ENCODE results near the gene ADAMTS16.

The ADAMTS16 gene

GRCh38 chr5:5278201-5278814 is 138.2 kb downstream of the ADAMTS16 start:
- Histone ChIP-seq H3K9ac (ENCODE audit: low read length) (no peak overlapping the region), H3K36me3 (ENCODE audit: control insufficient read depth, insufficient read depth, low read length) (no peaks in the 10 kb centered on the region), H3K27me3 (ENCODE audit: control insufficient read depth, insufficient read depth, low read length) (no peaks in the 10 kb centered on the region), H3K9me3 (ENCODE audit: control insufficient read depth, low read length) (no peaks in the 10 kb centered on the region), H3K4me3 (ENCODE audit: low read length) (no peak overlapping the region), H3K4me1 (ENCODE audit: control insufficient read depth, insufficient read depth, low read length) (no peaks in the 10 kb centered on the region)

DNA sequence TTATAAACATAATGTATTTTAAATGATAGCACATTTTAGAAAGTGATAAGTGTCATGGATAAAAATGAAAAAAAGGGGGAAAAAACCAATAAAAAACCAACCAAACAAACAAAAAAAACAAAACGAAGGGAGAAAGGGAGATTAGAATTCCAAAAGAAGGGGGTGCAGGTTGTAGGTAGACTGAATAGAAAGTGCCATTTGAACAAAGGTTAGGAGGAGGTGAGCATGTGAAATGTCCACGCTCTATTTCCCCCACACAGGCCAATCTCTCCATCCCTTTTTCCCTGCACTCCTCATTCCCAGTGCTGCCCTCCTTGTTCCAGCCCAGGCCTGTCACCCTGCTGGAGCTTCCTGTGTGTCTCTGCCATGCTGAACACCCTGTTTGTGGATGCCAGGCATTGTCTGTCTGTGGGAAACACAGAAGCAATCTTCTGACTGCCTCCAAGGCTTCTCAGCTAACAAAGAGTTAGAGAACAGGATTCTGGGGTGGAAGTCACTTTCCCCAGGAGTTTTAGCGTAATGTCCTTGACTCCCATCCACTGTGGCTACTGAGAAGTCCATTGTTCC is 138.8 kb downstream of the ADAMTS16 start:
- H3K4me1 ChIP-seq (ENCODE audit: control insufficient read depth, insufficient read depth, low read length), result no peaks in the 10 kb centered on the region
- H3K9ac ChIP-seq (ENCODE audit: low read length), result no peak overlapping the region
- no peaks in the 10 kb centered on the region for H3K27me3 ChIP-seq (ENCODE audit: control insufficient read depth, insufficient read depth, low read length)
- no peaks in the 10 kb centered on the region for H3K9me3 ChIP-seq (ENCODE audit: control insufficient read depth, low read length)
- no peaks in the 10 kb centered on the region for H3K36me3 ChIP-seq (ENCODE audit: control insufficient read depth, insufficient read depth, low read length)
- no peak overlapping the region for H3K4me3 ChIP-seq (ENCODE audit: low read length)

DNA sequence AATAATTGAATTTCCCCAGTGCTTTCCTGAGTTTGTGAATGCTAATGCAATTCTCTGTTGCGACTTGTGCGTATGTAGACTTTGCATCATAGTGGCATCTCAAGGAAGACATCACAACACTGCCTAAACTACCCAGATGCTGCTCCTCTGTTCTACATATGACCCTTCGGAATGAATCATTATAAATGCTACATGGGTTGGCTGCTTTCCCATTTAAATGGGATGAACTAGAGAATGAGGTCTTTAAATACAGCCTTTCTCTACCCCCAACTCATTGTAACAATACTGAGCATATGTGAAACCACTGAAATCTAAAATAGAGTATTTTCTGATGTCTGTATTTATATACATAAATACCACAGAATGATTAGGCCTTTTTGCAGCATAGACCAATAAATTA is 145.8 kb downstream of the ADAMTS16 start:
- Histone ChIP-seq H3K9me3 (ENCODE audit: control insufficient read depth, low read length) (no peaks in the 10 kb centered on the region), H3K27me3 (ENCODE audit: control insufficient read depth, insufficient read depth, low read length) (no peaks in the 10 kb centered on the region), H3K4me3 (ENCODE audit: low read length) (no peak overlapping the region), H3K9ac (ENCODE audit: low read length) (no peak overlapping the region), H3K36me3 (ENCODE audit: control insufficient read depth, insufficient read depth, low read length) (no peaks in the 10 kb centered on the region), H3K4me1 (ENCODE audit: control insufficient read depth, insufficient read depth, low read length) (no peaks in the 10 kb centered on the region)

- Histone ChIP-seq H3K9me3 (ENCODE audit: control insufficient read depth, low read length) (no peaks in the 10 kb centered on the region), H3K36me3 (ENCODE audit: control insufficient read depth, insufficient read depth, low read length) (no peaks in the 10 kb centered on the region), H3K4me3 (ENCODE audit: low read length) (no peak overlapping the region), H3K4me1 (ENCODE audit: control insufficient read depth, insufficient read depth, low read length) (no peaks in the 10 kb centered on the region), H3K9ac (ENCODE audit: low read length) (no peak overlapping the region), H3K27me3 (ENCODE audit: control insufficient read depth, insufficient read depth, low read length) (no peaks in the 10 kb centered on the region)
Measured at GRCh38 chr5:5287419-5287818, 147.3 kb downstream of the ADAMTS16 start.

- no peaks in the 10 kb centered on the region for H3K27me3 ChIP-seq (ENCODE audit: control insufficient read depth, insufficient read depth, low read length)
- no peaks in the 10 kb centered on the region for H3K4me1 ChIP-seq (ENCODE audit: control insufficient read depth, insufficient read depth, low read length)
- no peaks in the 10 kb centered on the region for H3K9me3 ChIP-seq (ENCODE audit: control insufficient read depth, low read length)
- H3K9ac ChIP-seq (ENCODE audit: low read length), result no peak overlapping the region
- no peaks in the 10 kb centered on the region for H3K36me3 ChIP-seq (ENCODE audit: control insufficient read depth, insufficient read depth, low read length)
- H3K4me3 ChIP-seq (ENCODE audit: low read length), result no peak overlapping the region
Measured at GRCh38 chr5:5288201-5288600, 148.1 kb downstream of the ADAMTS16 start.

GRCh38 chr5:5289537-5289936 is 149.4 kb downstream of the ADAMTS16 start:
- Histone ChIP-seq H3K36me3 (ENCODE audit: control insufficient read depth, insufficient read depth, low read length) (no peaks in the 10 kb centered on the region), H3K9ac (ENCODE audit: low read length) (no peak overlapping the region), H3K4me1 (ENCODE audit: control insufficient read depth, insufficient read depth, low read length) (no peaks in the 10 kb centered on the region), H3K9me3 (ENCODE audit: control insufficient read depth, low read length) (no peaks in the 10 kb centered on the region), H3K27me3 (ENCODE audit: control insufficient read depth, insufficient read depth, low read length) (no peaks in the 10 kb centered on the region), H3K4me3 (ENCODE audit: low read length) (no peak overlapping the region)

- no peaks in the 10 kb centered on the region for H3K4me1 ChIP-seq (ENCODE audit: control insufficient read depth, insufficient read depth, low read length)
- no peak overlapping the region for H3K4me3 ChIP-seq (ENCODE audit: low read length)
- no peaks in the 10 kb centered on the region for H3K27me3 ChIP-seq (ENCODE audit: control insufficient read depth, insufficient read depth, low read length)
- no peaks in the 10 kb centered on the region for H3K9me3 ChIP-seq (ENCODE audit: control insufficient read depth, low read length)
- H3K36me3 ChIP-seq (ENCODE audit: control insufficient read depth, insufficient read depth, low read length), result no peaks in the 10 kb centered on the region
- H3K9ac ChIP-seq (ENCODE audit: low read length), result no peak overlapping the region
Measured at GRCh38 chr5:5290674-5291334, 150.7 kb downstream of the ADAMTS16 start.

GRCh38 chr5:5291357-5291756 is 151.2 kb downstream of the ADAMTS16 start:
- Histone ChIP-seq H3K9ac (ENCODE audit: low read length) (no peak overlapping the region), H3K4me3 (ENCODE audit: low read length) (no peak overlapping the region), H3K4me1 (ENCODE audit: control insufficient read depth, insufficient read depth, low read length) (no peaks in the 10 kb centered on the region), H3K27me3 (ENCODE audit: control insufficient read depth, insufficient read depth, low read length) (no peaks in the 10 kb centered on the region), H3K36me3 (ENCODE audit: control insufficient read depth, insufficient read depth, low read length) (no peaks in the 10 kb centered on the region), H3K9me3 (ENCODE audit: control insufficient read depth, low read length) (no peaks in the 10 kb centered on the region)

GRCh38 chr5:5293029-5293428 is 152.9 kb downstream of the ADAMTS16 start:
- Histone ChIP-seq H3K9me3 (ENCODE audit: control insufficient read depth, low read length) (no peaks in the 10 kb centered on the region), H3K9ac (ENCODE audit: low read length) (no peak overlapping the region), H3K4me3 (ENCODE audit: low read length) (no peak overlapping the region), H3K36me3 (ENCODE audit: control insufficient read depth, insufficient read depth, low read length) (no peaks in the 10 kb centered on the region), H3K4me1 (ENCODE audit: control insufficient read depth, insufficient read depth, low read length) (no peaks in the 10 kb centered on the region), H3K27me3 (ENCODE audit: control insufficient read depth, insufficient read depth, low read length) (no peaks in the 10 kb centered on the region)

GRCh38 chr5:5294429-5294828 is 154.3 kb downstream of the ADAMTS16 start:
- Histone ChIP-seq H3K4me3 (ENCODE audit: low read length) (no peak overlapping the region), H3K4me1 (ENCODE audit: control insufficient read depth, insufficient read depth, low read length) (no peaks in the 10 kb centered on the region), H3K9me3 (ENCODE audit: control insufficient read depth, low read length) (no peaks in the 10 kb centered on the region), H3K9ac (ENCODE audit: low read length) (no peak overlapping the region), H3K36me3 (ENCODE audit: control insufficient read depth, insufficient read depth, low read length) (no peaks in the 10 kb centered on the region), H3K27me3 (ENCODE audit: control insufficient read depth, insufficient read depth, low read length) (no peaks in the 10 kb centered on the region)

DNA sequence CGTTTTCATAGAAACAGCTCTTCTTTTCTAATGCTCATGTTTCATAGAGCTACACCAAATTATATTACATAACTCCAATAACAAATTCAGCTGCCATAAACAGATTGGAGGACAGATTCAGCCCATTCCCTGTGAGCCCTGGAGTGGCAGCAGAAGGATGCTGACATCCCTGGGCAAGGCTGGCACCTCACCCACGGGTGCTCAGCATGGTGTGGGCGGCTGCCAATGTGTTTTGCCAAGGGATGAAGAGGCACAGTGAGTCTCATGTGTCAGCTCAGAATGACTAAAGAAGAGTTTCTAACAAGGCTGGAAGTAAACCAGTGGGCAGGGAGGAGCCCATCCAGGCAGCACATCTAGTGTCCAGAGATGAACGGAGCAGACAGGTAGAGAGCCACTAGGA is 155.2 kb downstream of the ADAMTS16 start:
- Histone ChIP-seq H3K9me3 (ENCODE audit: control insufficient read depth, low read length) (no peaks in the 10 kb centered on the region), H3K27me3 (ENCODE audit: control insufficient read depth, insufficient read depth, low read length) (no peaks in the 10 kb centered on the region), H3K9ac (ENCODE audit: low read length) (no peak overlapping the region), H3K4me1 (ENCODE audit: control insufficient read depth, insufficient read depth, low read length) (no peaks in the 10 kb centered on the region), H3K36me3 (ENCODE audit: control insufficient read depth, insufficient read depth, low read length) (no peaks in the 10 kb centered on the region), H3K4me3 (ENCODE audit: low read length) (no peak overlapping the region)

GRCh38 chr5:5296051-5296450 is 155.9 kb downstream of the ADAMTS16 start:
- no peaks in the 10 kb centered on the region for H3K36me3 ChIP-seq (ENCODE audit: control insufficient read depth, insufficient read depth, low read length)
- no peak overlapping the region for H3K4me3 ChIP-seq (ENCODE audit: low read length)
- no peaks in the 10 kb centered on the region for H3K4me1 ChIP-seq (ENCODE audit: control insufficient read depth, insufficient read depth, low read length)
- H3K9me3 ChIP-seq (ENCODE audit: control insufficient read depth, low read length), result no peaks in the 10 kb centered on the region
- H3K27me3 ChIP-seq (ENCODE audit: control insufficient read depth, insufficient read depth, low read length), result no peaks in the 10 kb centered on the region
- no peak overlapping the region for H3K9ac ChIP-seq (ENCODE audit: low read length)

All from mucosa of stomach (tissue), 1 donor.